ENCODE measurements around the gene FAM53A. TPM values are rescaled to one million over a fixed set of nuclear protein-coding genes. Genes with fewer than 3 reads are reported as not detected.
A peak's percentile ranks its signal among the peaks of the same experiment; 100 is the strongest.

The FAM53A gene
- total and polyA plus RNA-seq, 2 donors (not counting 1 experiment from before 2014, with no cell fraction given) = 0.65 to 0.99 TPM

GRCh38 chr4:1716065-1716945, 32.2 kb upstream of the FAM53A start:
- H3K9ac ChIP-seq (ENCODE audit: insufficient read depth, low read length) = no peak overlapping the region
- no peaks in the 10 kb centered on the region for H3K9me3 ChIP-seq (ENCODE audit: control insufficient read depth, insufficient read depth, low read depth, low read length)
- H3K4me3 ChIP-seq (replicated peaks in 1 of 4; ENCODE audit: control extremely low read depth in 1 of 4, insufficient read depth in 1 of 4, low read depth in 3 of 4, low read length in 4 of 4) = no peak overlapping the region
- no peak for DNase-seq (ENCODE audit: low read depth in 2 of 2)
- H3K36me3 ChIP-seq (ENCODE audit: control insufficient read depth, insufficient read depth, low read length) = peaks cover 14% of the 10 kb centered on the region
- peaks cover 45% of the 10 kb centered on the region for H3K79me2 ChIP-seq (ENCODE audit: control insufficient read depth, insufficient read depth, low read length)
- H3K4me2 ChIP-seq (ENCODE audit: extremely low read depth, insufficient read depth, low read length) = no peak overlapping the region
- H3K4me1 ChIP-seq (ENCODE audit: control insufficient read depth, extremely low read depth, insufficient read depth, low read length) = peaks cover 10% of the 10 kb centered on the region
- H3K27me3 ChIP-seq (ENCODE audit: control insufficient read depth, insufficient read depth, low read length) = no peaks in the 10 kb centered on the region
- H3K27ac ChIP-seq (ENCODE audit: insufficient read depth, low read length) = no peak overlapping the region
- no peaks in the 10 kb centered on the region for H4K20me1 ChIP-seq (ENCODE audit: control insufficient read depth, extremely low read depth, insufficient read depth, low read length)
- H2AFZ ChIP-seq (ENCODE audit: low read length) = no peak overlapping the region
- TF ChIP-seq EZH2 (IDR thresholded peaks at IDR 0.05; ENCODE audit: low read length, missing control alignments) = no peak
- no peak for TF ChIP-seq CTCF (conservative IDR thresholded peaks at IDR 0.05 in 1 of 2, IDR thresholded peaks at IDR 0.05 in 1 of 2; ENCODE audit: low read depth in 1 of 2, low read length in 2 of 2)

GRCh38 chr4:1715002-1715758, 31.1 kb upstream of the FAM53A start:
- no peak for TF ChIP-seq CTCF (conservative IDR thresholded peaks at IDR 0.05 in 1 of 2, IDR thresholded peaks at IDR 0.05 in 1 of 2; ENCODE audit: low read depth in 1 of 2, low read length in 2 of 2)
- no peak for TF ChIP-seq EZH2 (IDR thresholded peaks at IDR 0.05; ENCODE audit: low read length, missing control alignments)
- peaks cover 10% of the 10 kb centered on the region for H3K4me1 ChIP-seq (ENCODE audit: control insufficient read depth, extremely low read depth, insufficient read depth, low read length)
- H3K9ac ChIP-seq (ENCODE audit: insufficient read depth, low read length) = no peak overlapping the region
- peaks cover 14% of the 10 kb centered on the region for H3K36me3 ChIP-seq (ENCODE audit: control insufficient read depth, insufficient read depth, low read length)
- peaks cover 51% of the 10 kb centered on the region for H3K79me2 ChIP-seq (ENCODE audit: control insufficient read depth, insufficient read depth, low read length)
- H4K20me1 ChIP-seq (ENCODE audit: control insufficient read depth, extremely low read depth, insufficient read depth, low read length) = no peaks in the 10 kb centered on the region
- H3K27ac ChIP-seq (ENCODE audit: insufficient read depth, low read length) = no peak overlapping the region
- no peak overlapping the region for H2AFZ ChIP-seq (ENCODE audit: low read length)
- no peak overlapping the region for H3K4me3 ChIP-seq (replicated peaks in 1 of 4; ENCODE audit: control extremely low read depth in 1 of 4, insufficient read depth in 1 of 4, low read depth in 3 of 4, low read length in 4 of 4)
- H3K27me3 ChIP-seq (ENCODE audit: control insufficient read depth, insufficient read depth, low read length) = no peaks in the 10 kb centered on the region
- H3K4me2 ChIP-seq (ENCODE audit: extremely low read depth, insufficient read depth, low read length) = no peak overlapping the region
- no peak for DNase-seq (ENCODE audit: low read depth in 2 of 2)
- no peaks in the 10 kb centered on the region for H3K9me3 ChIP-seq (ENCODE audit: control insufficient read depth, insufficient read depth, low read depth, low read length)

- H3K27me3 ChIP-seq (ENCODE audit: control insufficient read depth, insufficient read depth, low read length) = no peaks in the 10 kb centered on the region
- H3K4me1 ChIP-seq (ENCODE audit: control insufficient read depth, extremely low read depth, insufficient read depth, low read length) = peaks cover 3% of the 10 kb centered on the region
- H3K4me3 ChIP-seq (replicated peaks in 1 of 4; ENCODE audit: control extremely low read depth in 1 of 4, insufficient read depth in 1 of 4, low read depth in 3 of 4, low read length in 4 of 4) = no peak overlapping the region
- peak in 1 of 2 donors; percentile 38 for DNase-seq (ENCODE audit: low read depth in 2 of 2)
- no peak overlapping the region for H3K9ac ChIP-seq (ENCODE audit: insufficient read depth, low read length)
- H2AFZ ChIP-seq (ENCODE audit: low read length) = no peak overlapping the region
- no peaks in the 10 kb centered on the region for H4K20me1 ChIP-seq (ENCODE audit: control insufficient read depth, extremely low read depth, insufficient read depth, low read length)
- H3K27ac ChIP-seq (ENCODE audit: insufficient read depth, low read length) = no peak overlapping the region
- TF ChIP-seq CTCF (conservative IDR thresholded peaks at IDR 0.05 in 1 of 2, IDR thresholded peaks at IDR 0.05 in 1 of 2; ENCODE audit: low read depth in 1 of 2, low read length in 2 of 2) = no peak
- no peak for TF ChIP-seq EZH2 (IDR thresholded peaks at IDR 0.05; ENCODE audit: low read length, missing control alignments)
- H3K79me2 ChIP-seq (ENCODE audit: control insufficient read depth, insufficient read depth, low read length) = peaks cover 51% of the 10 kb centered on the region
- no peak overlapping the region for H3K4me2 ChIP-seq (ENCODE audit: extremely low read depth, insufficient read depth, low read length)
- H3K36me3 ChIP-seq (ENCODE audit: control insufficient read depth, insufficient read depth, low read length) = peaks cover 17% of the 10 kb centered on the region
- no peaks in the 10 kb centered on the region for H3K9me3 ChIP-seq (ENCODE audit: control insufficient read depth, insufficient read depth, low read depth, low read length)
Observed at GRCh38 chr4:1714303-1715001, 30.3 kb upstream of the FAM53A start.

All from fibroblast of lung (primary cell).